GM12865 (cell line): Measurements from ENCODE around the gene MSRB1.

ENCODE experiments used
- DNase-seq: peaks from one replicate; pipeline ENCODE4 v3.0.0; 2010; ENCODE audit warnings: low read depth
- H3K4me3 ChIP-seq: 2 replicates; pipeline ENCODE4 v1.5.1; 2011; ENCODE audit warnings: mild to moderate bottlenecking, low read depth, low read length, control low read depth
- CTCF ChIP-seq: IDR thresholded peaks from 2 replicates; pipeline ENCODE4 v1.5.1; 2011; ENCODE audit warnings: low read length, control low read depth, low read depth, inconsistent platforms; ENCODE audit not compliant: insufficient read depth; ENCODE audit errors: missing control alignments

Gene MSRB1

GRCh38 chr16:1913327-1914083 lies 29.5 kb downstream of the MSRB1 start:
- no peak for DNase-seq
- H3K4me3 ChIP-seq, result no peak overlapping the region
- no peak for TF ChIP-seq CTCF

GRCh38 chr16:1912215-1912543 lies 30.8 kb downstream of the MSRB1 start:
- no peak for TF ChIP-seq CTCF
- no peak overlapping the region for H3K4me3 ChIP-seq
- DNase-seq, result no peak

DNA sequence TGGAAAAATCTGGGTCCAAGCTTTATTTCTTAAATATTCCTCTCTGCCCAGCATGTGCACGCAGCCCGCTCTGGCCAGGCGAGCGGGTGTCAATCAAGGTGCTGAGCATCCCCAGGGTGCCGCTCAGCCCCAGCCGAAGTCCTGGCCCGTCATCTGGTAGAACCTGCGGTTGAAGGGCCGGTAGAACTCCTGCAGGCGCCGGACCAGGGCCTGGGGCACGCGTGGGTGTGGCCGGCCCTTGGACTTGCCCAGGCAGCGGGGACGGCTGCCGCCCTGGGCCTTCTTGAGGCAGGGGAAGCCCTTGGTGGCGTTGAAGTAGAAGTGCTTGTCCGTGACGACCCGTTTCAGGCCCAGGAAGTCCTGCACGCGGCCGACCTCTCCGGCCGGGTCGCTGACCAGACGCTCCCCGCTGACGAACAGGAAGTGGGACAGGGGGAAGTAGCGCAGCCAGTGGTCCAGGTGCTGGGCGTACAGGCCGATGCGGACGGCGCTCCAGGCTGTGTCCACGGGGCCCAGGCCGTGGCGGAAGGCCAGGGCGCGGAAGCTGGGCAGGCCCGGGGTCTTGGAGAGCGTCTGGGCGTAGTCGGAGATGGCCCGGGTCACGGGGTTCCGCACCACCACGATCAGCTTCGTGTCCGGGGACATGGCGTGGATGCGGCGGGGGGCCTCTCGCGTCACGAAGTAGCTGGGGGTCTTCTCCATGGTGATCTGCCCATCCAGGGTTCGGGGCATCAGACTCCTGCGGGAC lies 31.4 kb downstream of the MSRB1 start:
- no peak overlapping the region for H3K4me3 ChIP-seq
- no peak for DNase-seq
- TF ChIP-seq CTCF, result no peak

DNA sequence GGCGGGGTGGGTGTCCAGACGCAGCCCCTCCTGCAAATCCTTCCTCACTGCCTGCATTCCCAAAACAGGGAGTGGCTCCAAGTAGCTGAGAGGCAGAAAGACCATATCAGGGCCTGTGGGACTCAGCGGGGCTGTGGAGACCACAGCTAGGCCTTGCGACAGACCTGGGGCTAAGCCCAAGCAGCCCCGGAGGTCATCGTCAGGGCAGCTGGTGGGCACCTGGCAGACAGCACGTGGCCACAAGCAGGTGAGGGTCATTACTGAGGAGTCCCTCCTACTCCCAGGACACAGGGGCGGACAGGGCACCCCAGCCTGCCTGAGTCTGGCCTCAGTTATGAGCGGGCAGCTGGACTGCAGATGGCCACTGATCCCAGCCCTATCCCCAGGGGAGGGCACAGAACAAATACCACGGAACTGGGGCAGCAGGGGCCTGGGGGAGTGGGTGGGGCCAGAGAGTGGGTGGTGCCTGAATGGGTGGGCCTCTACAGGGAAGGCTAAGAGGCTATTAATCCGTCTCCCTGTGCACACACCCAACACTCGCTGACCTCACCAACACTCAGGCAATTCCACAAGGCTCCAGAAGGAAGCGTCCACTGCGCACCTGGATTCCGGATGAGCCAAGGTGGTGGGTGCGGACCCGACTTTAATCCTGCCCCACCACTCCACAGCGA lies 33.3 kb downstream of the MSRB1 start:
- H3K4me3 ChIP-seq, result no peak overlapping the region
- DNase-seq, result no peak
- TF ChIP-seq CTCF, result no peak

DNA sequence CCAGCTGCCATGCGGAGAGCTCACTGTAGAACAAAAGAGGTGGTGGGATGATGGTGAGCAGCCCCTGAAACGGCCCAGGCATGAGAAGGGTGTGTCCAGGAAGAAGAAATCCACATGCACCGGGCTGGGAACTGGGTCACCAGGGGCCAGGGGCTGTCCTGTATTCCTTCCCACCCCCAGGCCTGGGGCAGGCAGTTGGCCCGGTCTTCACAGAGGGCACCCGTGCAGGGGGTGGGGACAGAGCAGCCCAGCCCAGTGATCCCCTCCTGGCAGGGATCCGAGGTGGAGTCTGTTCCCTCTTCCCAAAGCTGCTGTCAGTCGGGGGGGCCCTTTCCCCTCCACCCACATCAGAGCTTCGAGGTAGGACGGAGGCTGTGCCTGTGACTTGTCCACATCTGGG lies 34.0 kb downstream of the MSRB1 start:
- H3K4me3 ChIP-seq, result no peak overlapping the region
- DNase-seq, result no peak
- no peak for TF ChIP-seq CTCF

GRCh38 chr16:1908184-1908583 lies 34.8 kb downstream of the MSRB1 start:
- no peak for DNase-seq
- H3K4me3 ChIP-seq, result no peak overlapping the region
- TF ChIP-seq CTCF, result no peak
